Hepatic stellate cell (primary cell): ENCODE measurements around the gene IRF9.

Experiments
- DNase-seq: peaks from one replicate; pipeline ENCODE4 v3.0.0; 2011; ENCODE audit warnings: low spot score

Gene IRF9

DNA sequence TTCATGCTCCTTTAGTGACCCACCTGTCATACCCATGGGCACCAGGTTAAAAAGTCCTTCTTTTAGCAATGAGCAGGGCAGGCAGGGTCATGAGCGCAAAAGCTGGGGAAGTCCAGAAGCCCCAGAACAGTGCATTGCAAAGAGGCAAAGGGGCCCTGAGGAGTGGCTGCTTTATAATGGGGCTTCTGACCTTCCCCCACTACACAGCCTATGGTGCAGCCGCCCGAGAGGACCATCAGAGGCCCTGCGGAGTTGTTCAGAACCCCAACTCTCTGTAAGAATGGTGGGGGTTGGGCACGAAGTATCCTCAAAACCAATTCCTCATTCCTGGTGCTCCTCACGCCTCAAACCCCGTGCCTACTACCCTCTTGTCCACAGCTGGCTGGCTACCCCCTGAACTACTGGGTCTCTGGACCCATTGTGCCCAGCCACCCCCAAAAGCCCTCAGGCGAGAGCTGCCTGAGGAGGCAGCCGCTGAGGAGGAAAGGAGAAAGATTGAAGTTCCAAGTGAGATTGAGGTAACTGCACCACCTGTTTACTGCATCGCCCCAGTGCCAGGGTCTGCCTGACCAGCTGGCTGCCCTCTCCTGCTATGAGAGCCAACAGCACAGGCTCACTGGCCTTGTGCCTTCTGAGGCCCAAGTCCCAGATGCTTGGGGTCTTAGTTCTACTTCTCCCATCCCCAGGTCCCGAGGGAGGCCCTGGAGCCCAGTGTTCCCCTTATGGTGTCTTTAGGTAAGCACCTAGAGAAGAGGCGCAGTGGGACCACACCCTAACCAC, 17.5 kb downstream of the IRF9 start:
- DNase-seq = no peak

DNA sequence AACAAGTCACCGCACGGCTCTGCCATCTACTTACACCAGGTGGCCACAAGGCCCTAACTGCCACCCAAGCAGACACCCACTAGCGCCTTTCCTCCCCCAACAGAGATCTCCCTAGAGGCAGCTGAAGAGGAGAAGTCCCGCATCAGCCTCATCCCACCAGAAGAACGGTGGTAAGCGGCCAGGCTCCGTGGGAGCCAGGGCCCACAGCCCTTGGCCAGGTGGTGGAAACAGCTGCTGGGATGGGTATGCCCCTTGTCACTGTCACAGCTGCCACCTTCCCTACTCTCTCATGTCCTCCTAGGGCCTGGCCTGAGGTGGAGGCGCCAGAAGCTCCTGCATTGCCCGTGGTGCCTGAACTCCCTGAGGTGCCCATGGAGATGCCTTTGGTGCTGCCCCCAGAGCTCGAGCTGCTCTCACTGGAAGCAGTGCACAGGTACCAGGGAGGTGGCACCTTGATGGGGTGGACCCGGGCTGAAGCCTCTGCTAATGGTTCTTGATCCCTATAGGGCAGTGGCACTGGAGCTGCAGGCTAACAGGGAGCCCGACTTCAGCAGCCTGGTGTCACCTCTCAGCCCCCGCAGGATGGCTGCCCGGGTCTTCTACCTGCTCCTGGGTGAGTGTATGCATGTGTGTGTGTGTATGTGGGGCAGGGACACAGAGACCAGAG, 18.4 kb downstream of the IRF9 start:
- no peak for DNase-seq

DNA sequence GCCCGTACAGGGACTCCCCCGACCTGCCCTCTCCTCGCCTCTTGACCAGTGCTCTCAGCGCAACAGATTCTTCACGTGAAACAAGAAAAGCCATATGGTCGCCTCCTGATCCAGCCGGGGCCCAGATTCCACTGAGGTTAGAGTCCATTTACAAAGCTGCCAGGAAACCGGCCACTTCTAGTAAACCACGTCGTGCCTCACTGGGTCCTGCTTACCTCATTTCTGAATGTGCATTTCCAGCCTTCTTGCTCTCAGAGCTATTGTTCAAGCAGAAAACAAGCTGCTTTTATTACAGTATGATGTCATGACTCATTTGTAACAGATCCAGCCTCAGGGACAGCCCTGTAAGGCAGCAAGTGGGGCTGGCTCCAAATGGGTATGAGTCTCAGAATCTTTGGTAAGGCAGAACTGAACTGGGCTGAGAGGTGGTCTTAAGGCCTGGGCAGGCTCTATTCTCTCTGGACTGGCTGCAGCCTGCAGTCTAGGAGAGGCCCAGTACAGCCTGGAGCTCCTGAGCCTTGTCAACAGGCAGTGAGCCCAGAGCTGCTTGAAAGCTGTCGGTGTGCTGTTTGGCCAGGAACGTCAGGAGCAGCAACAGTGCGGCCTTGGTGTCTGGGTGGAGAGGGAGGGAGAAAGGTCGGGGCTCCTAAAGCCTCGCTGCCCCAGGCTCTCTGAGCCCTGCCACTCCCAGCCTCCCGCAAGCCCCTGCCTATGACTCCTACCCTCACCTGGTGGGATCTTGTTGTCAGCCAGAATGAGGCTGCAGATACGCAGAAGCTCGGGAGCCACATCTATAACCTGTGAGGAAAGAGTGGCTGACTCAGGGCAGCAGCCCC, 19.1 kb downstream of the IRF9 start:
- no peak for DNase-seq

DNA sequence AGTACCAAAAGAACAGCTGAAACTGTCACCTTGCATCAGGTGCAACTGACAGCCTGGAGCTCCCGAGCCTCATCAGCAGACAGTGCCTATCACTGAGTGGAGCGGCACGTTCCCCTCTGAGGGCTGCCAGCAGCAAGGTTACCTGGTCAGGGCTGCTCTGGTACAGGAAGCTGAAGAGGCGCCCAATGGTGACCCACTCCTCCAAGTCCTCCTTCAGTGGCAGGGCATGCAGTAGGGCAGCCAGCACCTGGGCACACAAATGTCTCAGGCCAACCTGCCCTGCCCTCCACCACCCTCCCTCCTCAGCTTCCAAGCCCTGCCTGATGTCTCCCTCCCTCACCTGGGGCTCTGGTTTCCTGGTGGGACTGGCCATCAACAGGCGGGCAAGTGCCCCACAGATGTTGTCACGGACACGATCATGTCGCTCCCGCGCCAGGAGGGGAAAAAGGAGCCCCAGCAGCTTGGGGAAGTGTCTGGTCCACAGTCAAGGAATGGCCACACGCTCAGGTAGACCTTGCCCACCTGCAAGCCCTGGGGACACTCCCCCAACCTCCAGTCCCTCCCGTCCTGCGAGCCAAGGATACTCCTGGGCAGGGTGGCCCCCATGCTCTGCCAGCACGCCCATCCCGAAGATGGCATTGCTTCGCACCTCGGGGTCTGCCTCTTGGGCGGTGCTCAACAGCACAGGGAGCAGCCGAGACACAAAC, 20.5 kb downstream of the IRF9 start:
- DNase-seq = no peak

DNA sequence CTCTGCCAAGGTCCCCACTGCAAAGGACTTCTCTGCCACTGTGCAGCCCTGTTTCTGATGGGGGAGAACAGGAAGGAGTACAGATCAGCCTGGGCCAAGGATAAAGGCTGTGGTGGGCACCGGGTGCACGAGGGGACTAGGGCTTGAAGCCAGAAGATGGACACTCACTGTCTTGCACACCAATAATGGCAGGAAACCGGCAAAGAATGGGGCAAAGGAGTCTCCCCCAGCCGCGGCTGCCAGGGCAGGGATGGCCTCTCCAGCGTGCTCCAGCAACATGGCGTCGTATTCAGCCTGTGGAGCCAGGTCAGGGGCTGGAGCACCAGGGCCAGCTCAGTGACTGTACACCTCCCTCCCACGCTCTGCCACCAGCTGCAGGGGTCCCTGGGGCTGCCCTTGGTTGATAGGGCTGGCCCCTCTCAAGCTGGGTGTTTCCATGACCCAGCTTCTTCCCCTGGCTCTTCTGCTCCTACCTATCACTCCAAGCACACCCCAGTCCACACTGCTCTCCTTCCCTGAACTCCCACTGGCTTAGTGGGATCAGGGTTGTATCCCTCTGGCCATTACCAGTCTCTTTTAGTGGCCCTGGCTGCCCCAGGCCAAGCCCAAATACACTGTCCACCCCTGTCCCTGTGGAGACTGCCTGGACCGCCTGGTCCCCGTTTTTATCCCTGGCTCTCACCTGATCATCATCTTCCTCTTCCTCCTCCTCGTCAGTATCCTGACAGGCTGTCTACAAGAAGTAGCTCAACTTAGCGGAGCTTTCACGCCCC, 21.2 kb downstream of the IRF9 start:
- no peak for DNase-seq

DNA sequence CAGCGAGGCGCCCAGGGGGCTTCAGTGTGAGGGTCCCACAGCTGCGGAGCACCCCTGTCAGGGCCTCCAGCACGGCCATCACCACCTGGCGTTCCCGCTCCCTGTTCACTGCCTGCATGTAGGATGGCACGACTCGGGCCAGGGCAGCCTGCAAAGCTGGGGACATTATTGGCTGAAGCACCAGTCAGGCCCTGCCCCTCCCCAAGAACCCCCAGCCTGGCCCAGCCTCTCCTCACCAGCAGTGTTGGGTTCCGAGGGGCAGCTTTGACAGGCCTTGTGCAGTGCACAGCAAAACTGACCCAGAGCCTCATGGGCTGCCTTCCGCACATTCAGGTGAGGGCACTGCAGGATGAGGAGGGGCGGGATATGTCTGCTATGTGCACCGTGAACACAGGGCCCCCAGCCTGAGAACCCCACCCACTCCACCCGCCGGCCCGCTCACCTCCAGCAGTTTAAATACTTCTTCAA, 22.0 kb downstream of the IRF9 start:
- DNase-seq = no peak

DNA sequence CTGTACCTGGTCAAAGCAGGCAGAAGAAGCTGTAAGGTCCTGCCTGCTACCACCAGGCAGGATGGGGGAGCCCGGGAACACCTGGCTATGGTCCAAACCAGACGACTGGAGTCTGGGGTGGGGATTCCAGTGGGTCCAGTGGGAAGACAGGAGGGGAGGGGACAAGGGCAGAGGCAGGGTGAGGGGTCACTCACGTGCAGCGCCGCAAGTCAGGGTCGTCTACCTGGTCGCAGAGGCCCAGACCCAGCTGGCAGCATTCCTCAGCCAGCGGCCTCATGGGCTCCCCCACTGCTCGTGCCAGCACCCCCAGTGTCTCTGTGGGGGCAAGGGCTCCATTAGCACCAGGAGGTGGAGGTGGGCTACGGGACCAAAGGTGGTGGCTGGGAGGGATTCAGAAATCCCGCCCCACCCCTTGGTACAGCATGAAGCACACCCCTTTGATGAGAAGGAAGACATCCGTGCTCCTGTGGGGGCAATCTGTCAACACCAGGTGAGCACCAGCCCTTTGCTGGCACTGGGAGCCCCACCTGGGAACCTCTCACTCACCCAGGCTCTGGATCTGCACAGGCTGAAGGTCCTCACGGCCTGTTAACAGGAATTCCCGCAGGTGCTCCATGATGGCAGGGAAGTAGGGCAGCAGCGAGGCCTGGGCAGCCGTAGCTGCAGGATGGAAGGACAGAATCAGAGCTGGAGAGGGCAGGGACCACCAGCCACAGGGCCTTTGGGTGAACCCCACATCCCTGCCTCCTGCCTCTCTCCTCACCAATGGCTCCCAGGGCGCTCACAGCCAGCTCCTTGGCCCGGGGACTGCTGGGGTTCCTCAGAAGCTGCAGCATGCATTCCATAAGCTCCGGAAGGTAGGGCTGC, 23.3 kb downstream of the IRF9 start:
- no peak for DNase-seq

DNA sequence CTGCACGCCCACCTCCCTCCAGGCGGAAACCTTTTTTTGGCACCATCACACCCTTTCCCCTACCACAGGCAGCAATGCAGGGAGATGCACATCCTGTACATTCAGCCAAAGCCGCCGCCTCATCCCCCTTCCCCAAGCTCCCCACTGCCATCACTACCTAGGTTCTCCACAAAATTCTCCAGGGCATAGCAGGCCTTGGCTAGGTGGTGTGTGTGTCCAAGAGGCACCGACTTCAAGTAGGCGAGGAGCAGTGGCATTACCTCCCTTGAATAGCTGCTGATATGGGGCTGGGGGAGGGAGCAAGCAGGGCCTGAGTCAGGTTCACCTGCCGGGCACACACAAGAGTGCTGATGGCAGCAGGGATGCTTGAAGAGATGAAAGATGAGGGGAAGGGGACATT, 24.0 kb downstream of the IRF9 start:
- no peak for DNase-seq

DNA sequence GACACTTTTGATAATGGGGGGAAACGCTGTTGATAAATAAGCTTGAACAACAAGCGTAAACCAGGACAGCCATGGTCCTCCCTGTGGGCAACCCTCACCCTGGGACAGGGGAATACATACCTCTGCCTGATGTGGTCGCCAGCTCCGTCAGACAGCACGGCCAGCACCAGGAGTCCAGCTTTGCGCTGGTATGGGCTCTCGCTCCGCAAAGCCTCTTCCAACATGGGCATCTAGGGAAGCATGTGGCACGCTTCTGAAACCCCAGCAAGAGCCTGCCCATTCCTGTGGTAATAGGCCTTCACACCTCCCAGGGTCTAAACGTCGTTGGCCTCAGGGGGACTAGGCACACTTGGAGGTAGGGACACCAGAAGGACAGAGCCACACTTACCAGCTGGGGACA, 24.7 kb downstream of the IRF9 start:
- DNase-seq = no peak

DNA sequence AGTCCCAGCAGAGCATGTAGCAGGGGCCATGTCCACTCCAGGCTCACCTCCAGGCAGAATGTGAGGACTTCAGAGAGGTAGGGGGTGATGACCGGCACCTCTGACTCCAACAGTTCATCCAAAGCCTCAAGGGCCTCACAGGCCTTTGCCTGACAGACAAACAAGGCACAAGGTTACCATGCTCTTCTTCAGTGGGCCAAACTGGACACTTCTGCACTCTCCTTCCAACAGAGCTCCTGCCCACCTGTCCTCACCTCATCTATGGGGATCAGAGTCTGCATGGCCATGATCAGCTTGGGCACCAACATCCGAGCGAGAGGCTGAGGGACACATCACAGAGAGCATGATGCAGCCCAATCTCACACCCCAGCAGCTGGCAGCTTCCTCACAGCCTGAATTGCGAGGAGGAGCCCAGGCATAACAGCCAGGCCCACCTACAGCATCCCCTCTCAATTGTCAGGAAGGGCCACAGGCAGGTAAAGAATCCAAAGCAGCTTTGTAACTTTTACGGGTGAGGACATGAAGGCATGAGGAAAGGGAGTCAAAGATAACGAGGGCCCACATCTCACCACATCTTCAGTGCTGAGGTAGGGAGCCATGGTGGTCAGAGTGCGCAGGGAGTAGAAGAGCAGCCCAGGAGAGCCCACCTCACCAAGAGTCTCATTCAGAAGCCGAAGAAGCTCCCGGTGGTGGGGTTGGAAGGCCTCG, 25.9 kb downstream of the IRF9 start:
- DNase-seq = no peak

DNA sequence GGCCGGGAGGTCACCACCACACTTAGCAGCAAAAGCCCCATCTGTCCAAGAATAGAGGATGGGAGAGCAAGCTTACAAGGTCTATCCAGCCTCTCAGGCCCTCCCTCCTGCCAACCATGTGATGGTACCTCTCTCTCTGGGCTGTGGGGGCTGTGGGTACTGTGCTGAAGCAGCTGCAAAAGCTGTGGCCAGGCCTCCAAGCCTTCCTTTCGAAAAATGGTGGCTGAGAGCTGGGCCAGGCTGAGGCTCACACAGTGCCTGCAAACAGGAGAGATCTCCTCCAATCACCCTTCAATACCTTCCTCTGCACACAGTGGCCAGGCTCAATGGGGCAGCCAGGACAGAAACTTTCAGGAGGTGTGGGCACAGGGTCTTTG, 26.5 kb downstream of the IRF9 start:
- no peak for DNase-seq

DNA sequence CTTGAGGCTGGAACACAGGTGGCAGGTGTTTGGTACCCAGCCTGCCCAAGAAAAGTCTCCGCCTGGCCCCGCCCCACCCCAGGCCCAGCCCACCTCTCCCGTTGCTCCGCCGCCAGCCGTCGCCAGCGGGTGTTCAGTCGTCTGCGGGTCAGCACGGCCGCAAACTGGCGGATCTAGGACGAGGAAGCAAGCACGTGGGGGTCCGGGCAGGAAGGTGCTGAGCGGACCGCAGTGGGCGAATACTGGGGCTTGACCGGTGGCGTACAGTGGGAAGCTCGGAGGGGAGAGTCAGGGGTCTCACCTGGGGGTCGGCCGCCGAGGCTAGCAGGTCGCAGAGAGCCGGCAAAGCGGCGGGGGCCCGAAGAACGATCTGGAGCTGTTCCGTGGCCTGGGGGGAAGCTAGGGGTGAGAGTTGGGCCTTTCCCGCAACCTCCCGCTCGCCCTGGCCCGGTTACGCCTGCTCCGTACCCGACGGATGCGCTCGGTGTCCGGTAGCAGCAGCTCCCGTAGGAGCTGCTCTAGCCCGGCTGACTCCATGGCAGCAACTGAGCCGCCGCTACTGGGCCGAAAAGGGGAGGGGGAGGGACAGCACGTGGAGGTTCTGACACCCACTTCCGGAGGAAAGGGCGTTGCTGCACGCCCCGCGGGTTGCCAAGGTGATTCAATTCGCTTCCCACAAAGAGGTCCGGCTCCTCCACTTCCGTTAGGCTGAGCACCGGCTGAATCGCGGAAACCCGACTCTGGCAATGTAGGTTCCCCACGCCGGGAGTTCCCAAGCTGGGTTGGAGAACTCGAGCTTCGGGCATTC, 27.4 kb downstream of the IRF9 start, which contains the start of gene IPO4:
Gene IPO4 (minus strand): TSS at position 566 of the 808 bp plus-strand sequence. CDS start 29 bp downstream, at position 537.
- DNase-seq = peak; percentile 99

DNA sequence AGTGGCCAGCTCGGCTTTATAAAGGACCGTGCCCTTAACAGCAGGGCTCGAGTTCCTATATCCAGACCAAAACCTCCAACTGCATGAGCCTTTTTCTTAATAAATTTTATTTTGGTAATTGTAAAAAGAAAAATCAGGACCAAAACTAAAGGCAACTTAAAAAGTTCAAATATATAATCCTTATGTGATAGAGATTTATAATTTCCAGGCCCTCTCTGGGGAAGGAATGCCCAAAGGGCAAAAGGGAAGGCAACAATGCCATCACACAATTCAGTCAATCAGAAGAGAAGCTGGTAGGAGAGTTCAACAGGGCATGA, 28.0 kb downstream of the IRF9 start:
- no peak for DNase-seq

DNA sequence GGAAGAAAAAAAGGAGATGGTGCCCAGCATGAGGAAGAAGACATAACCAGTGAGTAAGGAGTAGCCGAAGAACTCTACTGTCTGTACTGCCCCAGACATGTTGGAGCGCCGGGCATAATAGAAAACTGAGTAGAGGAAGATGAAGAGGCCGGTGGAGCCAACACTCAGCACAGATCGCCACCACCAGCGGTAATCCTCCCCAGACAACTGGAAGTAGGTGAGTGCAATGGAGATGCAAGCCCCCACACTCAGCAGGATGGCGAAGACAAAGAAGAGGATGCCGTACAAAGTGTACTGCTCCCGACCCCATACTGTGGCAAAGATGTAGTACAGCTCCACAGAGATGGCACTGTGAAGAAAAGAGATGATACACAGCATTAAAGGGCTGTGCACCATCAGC, 28.4 kb downstream of the IRF9 start:
- no peak for DNase-seq

DNA sequence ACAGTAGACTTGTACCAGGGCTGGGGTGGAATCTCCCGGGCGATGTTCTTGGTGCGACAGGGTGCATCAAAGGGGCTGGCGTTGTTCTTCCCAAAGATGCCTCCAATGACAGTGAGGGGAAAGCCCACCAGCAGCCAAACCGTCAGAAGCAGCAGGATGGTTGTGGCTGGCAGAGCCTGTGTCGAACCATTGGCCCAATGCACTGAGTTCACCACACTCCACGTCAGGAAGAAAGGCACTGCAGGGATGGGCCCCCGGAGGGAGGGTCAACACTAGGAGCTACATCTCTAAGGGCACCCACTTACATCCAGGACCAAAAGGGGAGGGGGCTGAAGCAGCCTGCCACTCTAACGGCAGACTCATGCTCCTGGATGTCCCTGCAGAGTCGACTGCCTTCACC, 29.4 kb downstream of the IRF9 start:
- DNase-seq = no peak

DNA sequence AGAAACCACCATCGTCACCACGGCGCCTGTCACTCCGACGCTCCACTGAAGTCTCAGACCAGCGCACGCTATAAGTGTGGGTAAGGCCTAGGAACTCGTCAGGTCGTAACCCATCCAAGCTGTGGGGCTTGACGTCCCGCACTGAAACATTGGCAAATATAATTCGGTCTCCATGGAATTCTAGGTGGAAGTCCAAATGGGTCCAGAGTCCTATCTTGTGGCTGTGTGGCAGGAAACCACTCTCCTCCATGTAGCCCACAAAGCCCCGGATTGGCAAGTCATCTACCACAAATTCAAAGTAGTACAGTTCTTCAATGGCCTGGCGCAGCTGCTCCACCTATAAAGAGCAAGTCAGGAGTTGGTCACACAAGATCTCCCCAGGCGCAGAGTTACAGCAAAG, 31.9 kb downstream of the IRF9 start:
- DNase-seq = no peak

DNA sequence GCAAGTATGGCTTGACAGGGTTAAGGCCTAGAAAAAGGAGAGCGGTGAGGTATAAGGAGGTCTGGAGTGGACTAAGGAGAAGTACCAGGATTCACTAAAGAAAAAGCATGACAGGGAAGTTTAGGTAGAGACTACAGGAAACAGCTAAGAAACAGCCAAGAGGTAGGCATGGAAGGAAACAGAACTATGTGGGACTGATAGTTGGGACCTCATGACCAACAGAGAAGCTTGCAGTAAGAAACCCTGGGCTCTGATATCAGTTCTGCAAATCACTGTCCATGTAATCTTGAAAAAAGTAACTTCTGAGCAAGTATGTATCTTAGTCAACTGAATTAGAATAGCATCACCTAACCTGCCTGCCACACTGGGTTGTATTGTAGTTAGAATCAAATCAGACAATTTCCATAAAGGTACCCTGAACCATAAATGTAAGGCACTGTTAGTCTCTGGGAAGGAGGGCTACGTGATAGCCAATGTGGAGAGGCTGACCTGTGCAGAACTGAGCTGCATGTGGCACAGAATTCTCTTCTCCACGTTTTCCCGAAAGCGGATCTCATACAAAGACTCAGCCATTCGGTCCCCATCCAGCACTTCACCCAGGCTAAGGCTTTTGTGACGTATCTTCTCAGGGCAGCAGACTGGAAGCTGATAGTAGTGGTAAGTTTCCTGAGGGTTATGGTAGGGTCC, 33.3 kb downstream of the IRF9 start:
- DNase-seq = no peak

DNA sequence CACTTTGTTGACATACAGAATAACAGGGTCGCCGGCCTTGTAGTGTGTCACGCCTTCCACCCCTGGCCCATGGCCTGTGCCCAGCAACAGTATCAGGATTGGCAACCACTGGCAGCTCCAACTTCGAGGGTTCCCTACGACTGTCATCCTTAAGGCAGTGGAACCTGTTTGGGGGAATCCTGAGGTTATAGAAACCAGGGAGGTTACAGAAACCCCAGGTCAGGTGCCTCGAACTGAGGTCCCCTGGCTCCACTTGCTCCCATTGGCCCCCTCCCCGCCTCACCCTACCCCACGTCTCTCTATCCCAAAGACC, 33.8 kb downstream of the IRF9 start:
- no peak for DNase-seq
